Measurements from ENCODE around the gene ERP27.

DNA sequence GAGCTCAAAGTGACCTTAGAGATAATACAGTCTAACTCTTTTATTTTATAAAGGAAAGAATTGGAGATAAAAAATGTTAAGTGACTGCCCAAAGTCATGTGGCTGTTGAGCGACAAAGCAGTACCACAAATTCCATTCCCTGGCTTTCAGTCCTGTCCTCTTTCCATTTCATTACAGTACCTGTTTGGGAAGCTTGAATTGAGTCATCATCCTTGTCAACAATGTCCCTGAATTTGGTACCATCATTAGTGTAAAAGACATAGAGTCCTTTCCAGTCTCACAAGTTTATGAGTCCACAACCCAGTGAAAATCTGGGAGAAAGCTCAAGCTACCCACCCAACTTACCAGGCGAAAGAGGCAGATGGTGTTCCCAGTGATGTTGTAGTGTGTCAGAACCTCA lies 3.8 kb downstream of the ERP27 start:
- TF ChIP-seq, protein P1, sequence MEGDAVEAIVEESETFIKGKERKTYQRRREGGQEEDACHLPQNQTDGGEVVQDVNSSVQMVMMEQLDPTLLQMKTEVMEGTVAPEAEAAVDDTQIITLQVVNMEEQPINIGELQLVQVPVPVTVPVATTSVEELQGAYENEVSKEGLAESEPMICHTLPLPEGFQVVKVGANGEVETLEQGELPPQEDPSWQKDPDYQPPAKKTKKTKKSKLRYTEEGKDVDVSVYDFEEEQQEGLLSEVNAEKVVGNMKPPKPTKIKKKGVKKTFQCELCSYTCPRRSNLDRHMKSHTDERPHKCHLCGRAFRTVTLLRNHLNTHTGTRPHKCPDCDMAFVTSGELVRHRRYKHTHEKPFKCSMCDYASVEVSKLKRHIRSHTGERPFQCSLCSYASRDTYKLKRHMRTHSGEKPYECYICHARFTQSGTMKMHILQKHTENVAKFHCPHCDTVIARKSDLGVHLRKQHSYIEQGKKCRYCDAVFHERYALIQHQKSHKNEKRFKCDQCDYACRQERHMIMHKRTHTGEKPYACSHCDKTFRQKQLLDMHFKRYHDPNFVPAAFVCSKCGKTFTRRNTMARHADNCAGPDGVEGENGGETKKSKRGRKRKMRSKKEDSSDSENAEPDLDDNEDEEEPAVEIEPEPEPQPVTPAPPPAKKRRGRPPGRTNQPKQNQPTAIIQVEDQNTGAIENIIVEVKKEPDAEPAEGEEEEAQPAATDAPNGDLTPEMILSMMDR (IDR thresholded peaks at IDR 0.05 in 8 of 11, conservative IDR thresholded peaks at IDR 0.05 in 3 of 11) = no peak
- TF ChIP-seq POLR2A (IDR thresholded peaks at IDR 0.05) (no peak), POLR2AphosphoS5 (IDR thresholded peaks at IDR 0.05) (no peak)
